Type B pancreatic cell (in vitro differentiated cells): ENCODE results near the gene JAKMIP2. TPM values are rescaled to one million over a fixed set of nuclear protein-coding genes. Genes with fewer than 3 reads are reported as not detected.
A peak's percentile ranks its signal among the peaks of the same experiment; 100 is the strongest.

Source experiments
- DNase-seq: peaks from one replicate; pipeline ENCODE4 v3.0.0; 2021; ENCODE audit warnings: mixed read lengths; ENCODE audit not compliant: unreplicated experiment; ENCODE audit errors: extremely low spot score
- H3K27ac Mint-ChIP-seq: 2 replicates; pipeline ENCODE4 v1.8.0; 2021; ENCODE audit warnings: mild to moderate bottlenecking, mixed read lengths
- H3K27me3 Mint-ChIP-seq: 2 replicates; pipeline ENCODE4 v1.8.0; 2021; ENCODE audit warnings: mixed read lengths
- H3K36me3 Mint-ChIP-seq: 2 replicates; pipeline ENCODE4 v1.8.0; 2021; ENCODE audit warnings: mixed read lengths
- H3K4me1 Mint-ChIP-seq: one replicate; pipeline ENCODE4 v1.8.0; 2021; ENCODE audit warnings: mixed read lengths; ENCODE audit not compliant: unreplicated experiment
- H3K4me3 Mint-ChIP-seq: 2 replicates; pipeline ENCODE4 v1.8.0; 2021; ENCODE audit warnings: mild to moderate bottlenecking, mixed read lengths
- H3K9me3 Mint-ChIP-seq: 2 replicates; pipeline ENCODE4 v1.8.0; 2021; ENCODE audit warnings: mixed read lengths
- total RNA-seq: library from RNA; stranded (reverse); gene quantifications from 2 replicates; pipeline ENCODE4 v1.2.1, GENCODE V29; 2021; ENCODE audit warnings: low replicate concordance
- TF ChIP-seq, protein P1 (sequence below): fragments of 200-600 bp; sonication (generic); conservative IDR thresholded peaks from 2 replicates; pipeline ENCODE4 v1.5.0; 2021; ENCODE audit warnings: antibody characterized with exemption, mild to moderate bottlenecking

Gene JAKMIP2
- total RNA-seq, 1 donor from 2014 or later = 13.8 TPM

DNA sequence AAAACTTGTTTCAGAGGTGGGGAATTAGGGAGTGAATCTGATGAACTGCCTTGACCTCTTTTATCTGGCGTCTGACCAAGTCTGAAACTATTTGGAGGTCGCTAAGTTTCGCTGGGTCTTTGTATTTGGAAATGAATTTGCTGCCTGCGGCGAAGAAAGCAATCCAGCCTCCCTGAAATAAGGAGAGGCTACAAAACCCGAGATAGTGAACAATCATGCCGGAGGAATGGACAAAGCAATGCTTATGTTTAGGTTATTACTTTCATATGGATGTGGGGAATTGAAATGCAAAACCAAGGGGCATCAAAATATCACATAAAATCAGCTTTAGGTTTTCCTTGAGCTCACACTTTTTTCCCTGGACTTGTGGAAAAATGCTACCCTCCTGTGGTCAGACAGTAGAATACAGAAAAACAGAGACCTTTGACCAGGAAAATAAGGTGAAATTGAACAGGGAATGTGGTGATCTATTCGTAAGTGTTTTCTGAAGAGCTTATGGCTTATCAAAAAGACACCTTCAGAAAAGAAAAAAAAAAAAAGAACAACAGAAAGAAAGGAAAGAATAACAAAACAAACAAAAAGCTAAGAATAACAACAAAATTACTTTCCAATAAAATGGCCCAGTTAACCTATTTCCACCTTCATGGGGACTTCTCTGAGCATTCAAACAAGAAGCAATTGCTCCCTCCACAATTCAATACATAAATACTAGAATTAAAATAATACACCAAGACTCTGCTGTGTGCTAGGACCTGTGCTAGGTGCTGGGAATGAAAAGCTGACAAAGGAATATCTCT lies 204.1 kb downstream of the JAKMIP2 start:
- H3K27me3 Mint-ChIP-seq = no peaks in the 10 kb centered on the region
- peaks cover 10% of the 10 kb centered on the region for H3K9me3 Mint-ChIP-seq
- DNase-seq = no peak
- H3K36me3 Mint-ChIP-seq = no peaks in the 10 kb centered on the region
- TF ChIP-seq, protein P1, sequence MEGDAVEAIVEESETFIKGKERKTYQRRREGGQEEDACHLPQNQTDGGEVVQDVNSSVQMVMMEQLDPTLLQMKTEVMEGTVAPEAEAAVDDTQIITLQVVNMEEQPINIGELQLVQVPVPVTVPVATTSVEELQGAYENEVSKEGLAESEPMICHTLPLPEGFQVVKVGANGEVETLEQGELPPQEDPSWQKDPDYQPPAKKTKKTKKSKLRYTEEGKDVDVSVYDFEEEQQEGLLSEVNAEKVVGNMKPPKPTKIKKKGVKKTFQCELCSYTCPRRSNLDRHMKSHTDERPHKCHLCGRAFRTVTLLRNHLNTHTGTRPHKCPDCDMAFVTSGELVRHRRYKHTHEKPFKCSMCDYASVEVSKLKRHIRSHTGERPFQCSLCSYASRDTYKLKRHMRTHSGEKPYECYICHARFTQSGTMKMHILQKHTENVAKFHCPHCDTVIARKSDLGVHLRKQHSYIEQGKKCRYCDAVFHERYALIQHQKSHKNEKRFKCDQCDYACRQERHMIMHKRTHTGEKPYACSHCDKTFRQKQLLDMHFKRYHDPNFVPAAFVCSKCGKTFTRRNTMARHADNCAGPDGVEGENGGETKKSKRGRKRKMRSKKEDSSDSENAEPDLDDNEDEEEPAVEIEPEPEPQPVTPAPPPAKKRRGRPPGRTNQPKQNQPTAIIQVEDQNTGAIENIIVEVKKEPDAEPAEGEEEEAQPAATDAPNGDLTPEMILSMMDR = peak; percentile 88
- H3K4me3 Mint-ChIP-seq = peak overlapping the region; percentile 60
- H3K27ac Mint-ChIP-seq = peak overlapping the region; percentile 26
- peaks cover 16% of the 10 kb centered on the region for H3K4me1 Mint-ChIP-seq

GRCh38 chr5:147576646-147577535 lies 205.6 kb downstream of the JAKMIP2 start:
- Mint-ChIP-seq H3K36me3 (no peaks in the 10 kb centered on the region), H3K27ac (no peak overlapping the region)

GRCh38 chr5:147575598-147575997 lies 206.9 kb downstream of the JAKMIP2 start:
- peaks cover 2% of the 10 kb centered on the region for H3K9me3 Mint-ChIP-seq
- TF ChIP-seq, protein P1 = no peak
- no peaks in the 10 kb centered on the region for H3K27me3 Mint-ChIP-seq
- H3K4me3 Mint-ChIP-seq = no peak overlapping the region
- no peaks in the 10 kb centered on the region for H3K36me3 Mint-ChIP-seq
- H3K27ac Mint-ChIP-seq = no peak overlapping the region
- DNase-seq = no peak
- H3K4me1 Mint-ChIP-seq = peaks cover 16% of the 10 kb centered on the region

More at GRCh38 chr5:147576646-147577535, 205.6 kb downstream of the JAKMIP2 start:
- Mint-ChIP-seq H3K27me3 (no peaks in the 10 kb centered on the region), H3K4me1 (peaks cover 16% of the 10 kb centered on the region), H3K4me3 (no peak overlapping the region), H3K9me3 (peaks cover 10% of the 10 kb centered on the region)
- DNase-seq = no peak
- TF ChIP-seq, protein P1 = peak; percentile 93

DNA sequence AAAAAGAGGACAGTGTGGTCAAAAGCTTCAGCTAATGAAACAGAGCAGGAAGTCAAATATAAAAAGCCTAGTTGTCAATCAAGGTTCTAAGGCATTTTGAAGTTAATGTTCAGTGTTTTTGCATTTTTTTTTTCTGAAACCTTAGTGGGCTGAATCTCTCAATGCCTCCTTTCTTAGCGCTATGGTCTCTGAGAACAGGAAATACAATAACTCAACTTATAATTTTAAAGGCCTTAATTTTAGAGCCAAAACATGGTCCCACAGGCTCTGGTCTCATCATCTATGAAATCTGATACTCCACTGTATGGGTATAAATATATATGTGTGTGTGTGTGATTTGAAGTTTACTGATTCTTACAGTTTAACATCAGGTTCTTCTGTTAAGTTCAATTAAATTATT lies 209.3 kb downstream of the JAKMIP2 start:
- no peak for DNase-seq
- peaks cover 3% of the 10 kb centered on the region for H3K27me3 Mint-ChIP-seq
- TF ChIP-seq, protein P1 = no peak
- no peaks in the 10 kb centered on the region for H3K36me3 Mint-ChIP-seq
- H3K27ac Mint-ChIP-seq = no peak overlapping the region
- no peak overlapping the region for H3K4me3 Mint-ChIP-seq
- H3K4me1 Mint-ChIP-seq = peaks cover 11% of the 10 kb centered on the region
- H3K9me3 Mint-ChIP-seq = no peaks in the 10 kb centered on the region

- H3K4me3 Mint-ChIP-seq = no peak overlapping the region
Observed at GRCh38 chr5:147568710-147569406, 213.7 kb downstream of the JAKMIP2 start.

More at GRCh38 chr5:147568710-147569406, 213.7 kb downstream of the JAKMIP2 start:
- Mint-ChIP-seq H3K27me3 (peaks cover 3% of the 10 kb centered on the region), H3K27ac (no peak overlapping the region), H3K36me3 (no peaks in the 10 kb centered on the region), H3K4me1 (peaks cover 5% of the 10 kb centered on the region), H3K9me3 (peaks cover 5% of the 10 kb centered on the region)
- no peak for DNase-seq
- TF ChIP-seq, protein P1 = no peak
